Caco-2 (cell line): ENCODE results near the gene IGSF23. TPM values are rescaled to one million over a fixed set of nuclear protein-coding genes. Genes with fewer than 3 reads are reported as not detected.
"Not testable (repeated sequence)": the region's sequence is repeated elsewhere in the genome, so short reads cannot be mapped to it uniquely, and the experiment has no call there.

Source experiments
- BruUV-seq: library from RNA; stranded (reverse); fragments of 400-500 nt; replicated peaks from 2 replicates; lab custom pipeline; 2021; lab: Mats Ljungman, UMichigan
- CTCF ChIA-PET: fragments of 300-600 bp; sonication (Branson Sonifier 250); formaldehyde crosslinking; loops from one replicate; lab custom pipeline; 2022; ENCODE audit warnings: antibody characterized with exemption; lab: Charles Lee
- POLR2A ChIA-PET: fragments of 300-600 bp; sonication (Branson Sonifier 250); formaldehyde crosslinking; loops from one replicate; lab custom pipeline; 2022; ENCODE audit warnings: antibody characterized with exemption; lab: Charles Lee
- DNase-seq, 2 experiments: peaks; one replicate each; pipeline versions ENCODE4 v3.0.0 to v3.0.0-alpha.2; 2020 to 2022
- H3K27me3 ChIP-seq: replicated peaks from 2 replicates; pipeline ENCODE4 v1.6.0; 2011; ENCODE audit warnings: low read length; ENCODE audit not compliant: control insufficient read depth, insufficient read depth
- H3K36me3 ChIP-seq: 2 replicates; pipeline ENCODE4 v1.5.1; 2011; ENCODE audit warnings: low read length; ENCODE audit not compliant: control insufficient read depth, insufficient read depth
- H3K4me1 ChIP-seq: fragments of 250-450 bp; sonication (Bioruptor Pico); 2 replicates; pipeline ENCODE4 v1.5.1; 2020; ENCODE audit warnings: mild to moderate bottlenecking
- H3K4me3 ChIP-seq: 2 replicates; pipeline ENCODE4 v1.5.1; 2011; ENCODE audit warnings: low read depth, mild to moderate bottlenecking, control low read depth, low read length
- H3K9me3 ChIP-seq: fragments of 250-450 bp; sonication (Bioruptor Pico); 2 replicates; pipeline ENCODE4 v1.5.1; 2020; ENCODE audit warnings: mild to moderate bottlenecking, moderate library complexity
- H3K27ac Mint-ChIP-seq: one replicate; pipeline ENCODE4 v1.8.0; 2022; ENCODE audit warnings: mixed read lengths; ENCODE audit not compliant: unreplicated experiment
- H3K27me3 Mint-ChIP-seq: one replicate; pipeline ENCODE4 v1.8.0; 2022; ENCODE audit warnings: mixed read lengths; ENCODE audit not compliant: insufficient read depth, unreplicated experiment
- H3K36me3 Mint-ChIP-seq: one replicate; pipeline ENCODE4 v1.8.0; 2022; ENCODE audit warnings: mild to moderate bottlenecking, mixed read lengths; ENCODE audit not compliant: insufficient read depth, unreplicated experiment
- H3K4me1 Mint-ChIP-seq: one replicate; pipeline ENCODE4 v1.8.0; 2022; ENCODE audit warnings: low read depth, mixed read lengths; ENCODE audit not compliant: unreplicated experiment
- H3K4me3 Mint-ChIP-seq: one replicate; pipeline ENCODE4 v1.8.0; 2022; ENCODE audit warnings: mild to moderate bottlenecking, moderate library complexity, mixed read lengths; ENCODE audit not compliant: unreplicated experiment
- H3K9me3 Mint-ChIP-seq: one replicate; pipeline ENCODE4 v1.8.0; 2022; ENCODE audit warnings: mixed read lengths; ENCODE audit not compliant: unreplicated experiment
- intact Hi-C: fragments of 100-400 bp; cut with micrococcal nuclease; formaldehyde crosslinking; loops from one replicate; pipeline ENCODE4 v1.10.0; 2022; ENCODE audit not compliant: unreplicated experiment
- total RNA-seq: library from RNA; stranded (reverse); gene quantifications from 2 replicates; pipeline ENCODE4 v1.2.3, GENCODE V29; 2022
- TF ChIP-seq, protein P1 (sequence below), 2 experiments: fragments of 200-600 bp in 1 of 2; IDR thresholded peaks; 1 replicate in 1 of 2; 2 replicates in 1 of 2; pipeline versions ENCODE4 v1.5.1 to v1.8.0; 2011 to 2022; ENCODE audit warnings: antibody characterized with exemption in 1 of 2, control low read depth in 1 of 2, inconsistent platforms in 1 of 2, low read depth in 1 of 2, low read length in 1 of 2, mild to moderate bottlenecking in 1 of 2, moderate library complexity in 1 of 2; ENCODE audit not compliant: insufficient read depth in 1 of 2, severe bottlenecking in 1 of 2, unreplicated experiment in 1 of 2

IGSF23 gene
- total RNA-seq, 1 experiment from 2014 or later = 3.9 TPM

GRCh38 chr19:44593294-44593693 is 20.1 kb upstream of the IGSF23 start:
- Histone ChIP-seq H3K36me3 (peaks cover 2% of the 10 kb centered on the region; the same call in 1 of the 2 replicates), H3K4me3 (no peak overlapping the region), H3K9me3 (peaks cover 10% of the 10 kb centered on the region), H3K27me3 (no peaks in the 10 kb centered on the region), H3K4me1 (peaks cover 87% of the 10 kb centered on the region)
- Mint-ChIP-seq H3K27me3 (no peaks in the 10 kb centered on the region), H3K27ac (peak overlapping the region; percentile 96), H3K4me3 (no peak overlapping the region), H3K36me3 (peaks cover 24% of the 10 kb centered on the region), H3K4me1 (peaks cover 75% of the 10 kb centered on the region), H3K9me3 (peaks cover 9% of the 10 kb centered on the region)
- intact Hi-C loops = no loop called here
- DNase-seq = no peak
- POLR2A ChIA-PET = interaction anchor here (0.6 kb wide), 1 partner anchor 61 kb away, joined by 3 read pairs; no protein-coding TSS in a partner anchor
- CTCF ChIA-PET = interaction anchor here (0.6 kb wide), 1 partner anchor 22 kb away, joined by 3 read pairs; no protein-coding TSS in a partner anchor
- BruUV-seq = no TSS peak
- TF ChIP-seq, protein P1, sequence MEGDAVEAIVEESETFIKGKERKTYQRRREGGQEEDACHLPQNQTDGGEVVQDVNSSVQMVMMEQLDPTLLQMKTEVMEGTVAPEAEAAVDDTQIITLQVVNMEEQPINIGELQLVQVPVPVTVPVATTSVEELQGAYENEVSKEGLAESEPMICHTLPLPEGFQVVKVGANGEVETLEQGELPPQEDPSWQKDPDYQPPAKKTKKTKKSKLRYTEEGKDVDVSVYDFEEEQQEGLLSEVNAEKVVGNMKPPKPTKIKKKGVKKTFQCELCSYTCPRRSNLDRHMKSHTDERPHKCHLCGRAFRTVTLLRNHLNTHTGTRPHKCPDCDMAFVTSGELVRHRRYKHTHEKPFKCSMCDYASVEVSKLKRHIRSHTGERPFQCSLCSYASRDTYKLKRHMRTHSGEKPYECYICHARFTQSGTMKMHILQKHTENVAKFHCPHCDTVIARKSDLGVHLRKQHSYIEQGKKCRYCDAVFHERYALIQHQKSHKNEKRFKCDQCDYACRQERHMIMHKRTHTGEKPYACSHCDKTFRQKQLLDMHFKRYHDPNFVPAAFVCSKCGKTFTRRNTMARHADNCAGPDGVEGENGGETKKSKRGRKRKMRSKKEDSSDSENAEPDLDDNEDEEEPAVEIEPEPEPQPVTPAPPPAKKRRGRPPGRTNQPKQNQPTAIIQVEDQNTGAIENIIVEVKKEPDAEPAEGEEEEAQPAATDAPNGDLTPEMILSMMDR (IDR thresholded peaks at IDR 0.05; ENCODE audit: insufficient read depth in 1 of 2, low read depth in 1 of 2, low read length in 1 of 2, severe bottlenecking in 1 of 2, unreplicated experiment in 1 of 2) = no peak

GRCh38 chr19:44593866-44594266 is 19.5 kb upstream of the IGSF23 start:
- Histone ChIP-seq H3K4me1 (peaks cover 82% of the 10 kb centered on the region), H3K9me3 (peaks cover 10% of the 10 kb centered on the region)
- DNase-seq = peak in 1 of 2 experiments; percentile 55
- ChIA-PET POLR2A (interaction anchor here (0.6 kb wide), 1 partner anchor 60 kb away, joined by 3 read pairs; no protein-coding TSS in a partner anchor), CTCF (interaction anchor here (0.6 kb wide), 1 partner anchor 22 kb away, joined by 3 read pairs; no protein-coding TSS in a partner anchor)
- H3K36me3 ChIP-seq, H3K9me3 Mint-ChIP-seq, H3K4me3 ChIP-seq, H3K27me3 ChIP-seq, H3K27me3 Mint-ChIP-seq, intact Hi-C loops: not testable (repeated sequence)
- H3K36me3 Mint-ChIP-seq = peaks cover 18% of the 10 kb centered on the region
- TSS peak; percentile 15 for BruUV-seq
- peak overlapping the region; percentile 96 for H3K27ac Mint-ChIP-seq
- peak overlapping the region; percentile 15 for H3K4me3 Mint-ChIP-seq
- H3K4me1 Mint-ChIP-seq = peaks cover 69% of the 10 kb centered on the region

- no peaks in the 10 kb centered on the region for H3K27me3 Mint-ChIP-seq
- no peak overlapping the region for H3K4me3 ChIP-seq
- H3K36me3 Mint-ChIP-seq = peaks cover 5% of the 10 kb centered on the region
- TF ChIP-seq, protein P1 (IDR thresholded peaks at IDR 0.05; ENCODE audit: insufficient read depth in 1 of 2, low read depth in 1 of 2, low read length in 1 of 2, severe bottlenecking in 1 of 2, unreplicated experiment in 1 of 2) = no peak
- peak overlapping the region; percentile 40 for H3K27ac Mint-ChIP-seq
- peaks cover 10% of the 10 kb centered on the region for H3K9me3 ChIP-seq
- DNase-seq = peak; percentile 80 to 86
- H3K4me1 Mint-ChIP-seq = peaks cover 53% of the 10 kb centered on the region
- peaks cover 9% of the 10 kb centered on the region for H3K9me3 Mint-ChIP-seq
- TSS peak; percentile 27 for BruUV-seq
- H3K27me3 ChIP-seq = no peaks in the 10 kb centered on the region
- CTCF ChIA-PET = interaction anchor here (0.7 to 1.2 kb wide), 4 partner anchors 9 to 87 kb away, joined by 3 read pairs; no protein-coding TSS in a partner anchor
- peaks cover 57% of the 10 kb centered on the region for H3K4me1 ChIP-seq
- POLR2A ChIA-PET = interaction anchor here (1.0 kb wide), 1 partner anchor 47 kb away, joined by 4 read pairs; the partner anchor contains the start of gene PVR
- intact Hi-C loops = loop anchor here (2.0 kb wide), 1 partner anchor 16 kb away; the partner anchor contains the start of gene IGSF23
- peaks cover 2% of the 10 kb centered on the region; the same call in 1 of the 2 replicates for H3K36me3 ChIP-seq
- peak overlapping the region; percentile 25 for H3K4me3 Mint-ChIP-seq
Observed at GRCh38 chr19:44596428-44597130, 16.8 kb upstream of the IGSF23 start.
